AG09309 (cell line): ENCODE data around the gene OR8G5.
"Not testable (repeated sequence)": the region's sequence is repeated elsewhere in the genome, so short reads cannot be mapped to it uniquely, and the experiment has no call there.

Experiments used
- DNase-seq: peaks from one replicate; pipeline ENCODE4 v3.0.0-alpha.2; 2010; ENCODE audit warnings: low read depth
- H3K4me3 ChIP-seq: 2 replicates; pipeline ENCODE4 v1.5.1; 2011; ENCODE audit warnings: mild to moderate bottlenecking, low read depth, low read length, moderate library complexity; ENCODE audit not compliant: control insufficient read depth
- TF ChIP-seq, protein P1 (sequence below): IDR thresholded peaks from 2 replicates; pipeline ENCODE4 v1.5.1; 2011; ENCODE audit warnings: mild to moderate bottlenecking, low read depth, low read length, inconsistent platforms; ENCODE audit not compliant: insufficient read depth, control insufficient read depth; ENCODE audit errors: missing control alignments

OR8G5 gene

DNA sequence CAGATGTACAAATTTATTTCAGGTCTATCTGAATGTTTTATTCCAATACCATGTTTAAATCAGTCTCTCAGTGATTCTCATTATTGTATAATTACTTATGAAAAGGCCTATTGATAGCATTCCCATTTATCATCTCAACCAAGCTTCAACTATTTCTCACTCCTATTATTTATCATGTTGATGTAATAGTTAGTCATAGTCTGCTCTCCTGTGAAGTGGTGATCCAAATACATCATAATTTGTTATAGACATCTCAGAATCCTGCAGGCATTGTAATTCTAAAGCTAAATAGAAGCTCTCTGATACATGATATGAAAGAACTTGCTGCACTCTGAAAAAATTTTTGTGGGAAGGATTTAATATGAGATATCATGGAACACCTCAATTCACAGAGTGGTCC is 37.0 kb upstream of the OR8G5 start:
- no peak for DNase-seq
- TF ChIP-seq, protein P1, sequence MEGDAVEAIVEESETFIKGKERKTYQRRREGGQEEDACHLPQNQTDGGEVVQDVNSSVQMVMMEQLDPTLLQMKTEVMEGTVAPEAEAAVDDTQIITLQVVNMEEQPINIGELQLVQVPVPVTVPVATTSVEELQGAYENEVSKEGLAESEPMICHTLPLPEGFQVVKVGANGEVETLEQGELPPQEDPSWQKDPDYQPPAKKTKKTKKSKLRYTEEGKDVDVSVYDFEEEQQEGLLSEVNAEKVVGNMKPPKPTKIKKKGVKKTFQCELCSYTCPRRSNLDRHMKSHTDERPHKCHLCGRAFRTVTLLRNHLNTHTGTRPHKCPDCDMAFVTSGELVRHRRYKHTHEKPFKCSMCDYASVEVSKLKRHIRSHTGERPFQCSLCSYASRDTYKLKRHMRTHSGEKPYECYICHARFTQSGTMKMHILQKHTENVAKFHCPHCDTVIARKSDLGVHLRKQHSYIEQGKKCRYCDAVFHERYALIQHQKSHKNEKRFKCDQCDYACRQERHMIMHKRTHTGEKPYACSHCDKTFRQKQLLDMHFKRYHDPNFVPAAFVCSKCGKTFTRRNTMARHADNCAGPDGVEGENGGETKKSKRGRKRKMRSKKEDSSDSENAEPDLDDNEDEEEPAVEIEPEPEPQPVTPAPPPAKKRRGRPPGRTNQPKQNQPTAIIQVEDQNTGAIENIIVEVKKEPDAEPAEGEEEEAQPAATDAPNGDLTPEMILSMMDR: no peak
- H3K4me3 ChIP-seq: no peak overlapping the region

DNA sequence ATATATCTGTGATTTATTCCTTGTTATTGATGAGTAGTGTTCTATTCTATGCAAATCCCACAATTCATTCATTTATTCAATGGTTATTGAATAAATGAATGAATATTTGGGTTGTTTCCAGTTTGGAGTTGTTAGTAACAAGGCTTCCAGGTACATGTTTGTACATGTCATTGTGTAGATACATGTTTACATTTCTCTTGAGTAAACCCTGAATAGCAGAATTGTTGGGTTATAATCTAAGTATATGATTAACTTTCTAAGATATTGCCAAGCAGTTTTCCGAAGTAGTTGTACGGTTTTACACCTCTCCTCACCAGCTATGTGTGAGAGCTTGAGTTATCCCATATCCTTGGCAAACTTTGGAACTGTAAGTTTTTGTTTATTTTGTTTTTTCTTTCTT is 33.8 kb upstream of the OR8G5 start:
- DNase-seq: no peak
- TF ChIP-seq, protein P1: no peak
- no peak overlapping the region for H3K4me3 ChIP-seq

DNA sequence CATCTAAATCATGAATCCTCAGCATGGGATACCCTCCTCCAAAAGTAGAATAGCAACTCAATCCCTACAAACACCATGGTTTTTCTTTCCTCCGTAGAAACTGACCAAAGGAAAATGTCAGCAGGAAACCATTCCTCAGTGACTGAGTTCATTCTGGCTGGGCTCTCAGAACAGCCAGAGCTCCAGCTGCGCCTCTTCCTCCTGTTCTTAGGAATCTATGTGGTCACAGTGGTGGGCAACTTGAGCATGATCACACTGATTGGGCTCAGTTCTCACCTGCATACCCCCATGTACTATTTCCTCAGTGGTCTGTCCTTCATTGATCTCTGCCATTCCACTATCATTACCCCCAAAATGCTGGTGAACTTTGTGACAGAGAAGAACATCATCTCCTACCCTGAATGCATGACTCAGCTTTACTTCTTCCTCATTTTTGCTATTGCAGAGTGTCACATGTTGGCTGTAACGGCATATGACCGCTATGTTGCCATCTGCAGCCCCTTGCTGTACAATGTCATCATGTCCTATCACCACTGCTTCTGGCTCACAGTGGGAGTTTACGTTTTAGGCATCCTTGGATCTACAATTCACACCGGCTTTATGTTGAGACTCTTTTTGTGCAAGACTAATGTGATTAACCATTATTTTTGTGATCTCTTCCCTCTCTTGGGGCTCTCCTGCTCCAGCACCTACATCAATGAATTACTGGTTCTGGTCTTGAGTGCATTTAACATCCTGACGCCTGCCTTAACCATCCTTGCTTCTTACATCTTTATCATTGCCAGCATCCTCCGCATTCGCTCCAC is 31.4 kb upstream of the OR8G5 start:
- not testable (repeated sequence) for DNase-seq, H3K4me3 ChIP-seq

DNA sequence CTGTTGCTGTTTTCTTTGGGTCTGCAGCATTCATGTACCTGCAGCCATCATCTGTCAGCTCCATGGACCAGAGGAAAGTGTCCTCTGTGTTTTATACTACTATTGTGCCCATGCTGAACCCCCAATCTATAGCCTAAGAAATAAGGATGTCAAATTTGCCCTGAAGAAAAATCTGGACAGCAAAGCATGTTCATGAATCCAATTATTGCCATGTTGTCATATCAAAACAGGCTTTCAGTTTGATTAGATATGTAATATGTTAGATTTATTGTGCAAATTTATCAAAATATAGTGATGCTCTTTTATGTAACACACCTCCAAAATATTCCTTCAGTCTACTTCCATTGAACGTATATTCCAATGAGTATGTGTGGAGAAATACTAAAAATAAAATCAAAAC is 30.7 kb upstream of the OR8G5 start:
- DNase-seq: no peak
- no peak overlapping the region for H3K4me3 ChIP-seq
- TF ChIP-seq, protein P1: no peak

DNA sequence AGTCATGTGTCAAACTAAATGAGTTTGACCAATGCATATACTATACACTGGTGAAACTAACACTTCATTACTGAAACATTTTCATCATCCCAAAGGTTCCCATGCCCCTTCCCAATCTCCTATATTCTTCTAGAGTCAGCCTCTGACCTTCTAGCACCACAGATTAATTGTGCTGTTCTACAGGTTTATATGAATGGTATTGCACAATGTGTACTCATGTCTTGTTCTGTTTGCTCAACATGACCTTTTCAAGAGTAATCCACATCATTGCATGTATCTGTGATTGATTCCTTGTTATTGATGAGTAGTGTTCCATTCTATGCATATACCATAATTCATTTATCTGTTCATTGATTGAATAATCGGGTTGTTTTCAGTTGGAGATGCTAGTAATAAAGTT is 22.8 kb upstream of the OR8G5 start:
- TF ChIP-seq, protein P1: no peak
- no peak overlapping the region for H3K4me3 ChIP-seq
- no peak for DNase-seq

DNA sequence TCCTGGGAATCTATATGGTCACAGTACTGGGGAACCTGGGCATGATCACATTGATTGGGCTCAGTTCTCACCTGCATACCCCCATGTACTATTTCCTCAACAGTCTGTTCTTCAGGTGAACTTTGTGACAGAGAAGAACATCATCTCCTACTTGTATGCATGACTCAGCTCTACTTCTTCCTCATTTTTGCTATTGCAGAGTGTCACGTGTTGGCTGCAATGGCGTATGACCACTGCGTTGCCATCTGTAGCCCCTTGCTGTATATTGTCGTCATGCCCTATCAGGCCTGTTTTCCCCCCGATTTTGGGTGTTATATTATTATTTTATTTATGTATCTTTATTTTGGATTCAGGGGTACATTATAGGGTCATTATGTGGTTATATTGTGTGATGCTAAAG is 17.7 kb upstream of the OR8G5 start:
- no peak for DNase-seq
- TF ChIP-seq, protein P1: no peak
- no peak overlapping the region for H3K4me3 ChIP-seq

DNA sequence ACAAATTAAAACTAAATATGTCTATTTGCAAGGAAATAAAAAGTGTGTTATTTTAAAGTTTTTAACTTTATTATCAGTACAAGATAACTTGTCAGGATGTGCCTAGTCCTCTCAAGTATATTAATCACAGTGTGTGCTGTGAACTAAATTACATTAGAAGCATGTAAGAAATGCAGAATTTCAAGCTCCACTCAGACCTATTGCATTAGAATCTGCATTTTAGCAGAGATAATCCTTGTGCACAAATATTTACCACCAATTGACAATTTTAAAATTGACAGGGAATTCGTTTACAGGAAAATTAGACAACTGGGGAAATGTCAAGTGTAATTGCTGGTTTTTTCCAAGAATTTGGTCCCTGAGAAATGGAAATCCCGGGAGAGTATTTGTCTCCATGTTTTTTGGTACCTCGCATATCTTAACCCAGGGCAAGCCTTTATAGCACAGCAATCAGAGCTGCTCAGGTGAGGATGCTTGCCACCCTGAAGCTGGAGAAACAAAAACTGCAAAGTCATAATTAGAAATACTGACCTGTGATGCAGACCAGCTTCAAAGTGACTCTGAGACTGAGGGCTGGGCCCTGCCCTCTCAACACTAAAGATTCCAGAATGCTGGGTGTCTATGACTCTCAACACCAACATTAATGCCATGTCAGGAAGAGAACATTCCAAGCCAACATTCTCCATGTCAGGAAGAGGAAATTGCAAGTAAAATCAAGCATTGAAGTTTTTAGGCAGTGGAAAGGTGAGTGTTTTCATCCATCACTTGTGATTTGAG is 15.4 kb upstream of the OR8G5 start, which contains the start of gene OR8G1:
Gene OR8G1, plus strand, starts transcription at position 475 of the 777 bp plus-strand sequence. CDS start 8,581 bp downstream, outside the sequence.
- TF ChIP-seq, protein P1: no peak
- DNase-seq: no peak

DNA sequence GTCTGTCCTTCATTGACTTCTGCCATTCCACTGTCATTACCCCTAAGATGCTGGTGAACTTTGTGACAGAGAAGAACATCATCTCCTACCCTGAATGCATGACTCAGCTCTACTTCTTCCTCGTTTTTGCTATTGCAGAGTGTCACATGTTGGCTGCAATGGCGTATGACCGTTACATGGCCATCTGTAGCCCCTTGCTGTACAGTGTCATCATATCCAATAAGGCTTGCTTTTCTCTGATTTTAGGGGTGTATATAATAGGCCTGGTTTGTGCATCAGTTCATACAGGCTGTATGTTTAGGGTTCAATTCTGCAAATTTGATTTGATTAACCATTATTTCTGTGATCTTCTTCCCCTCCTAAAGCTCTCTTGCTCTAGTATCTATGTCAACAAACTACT is 6.3 kb upstream of the OR8G5 start:
- DNase-seq, H3K4me3 ChIP-seq: not testable (repeated sequence)

More for the DNA sequence above, 15.4 kb upstream of the OR8G5 start, which contains the start of gene OR8G1:
- H3K4me3 ChIP-seq: no peak within 1 kb of the TSS

DNA sequence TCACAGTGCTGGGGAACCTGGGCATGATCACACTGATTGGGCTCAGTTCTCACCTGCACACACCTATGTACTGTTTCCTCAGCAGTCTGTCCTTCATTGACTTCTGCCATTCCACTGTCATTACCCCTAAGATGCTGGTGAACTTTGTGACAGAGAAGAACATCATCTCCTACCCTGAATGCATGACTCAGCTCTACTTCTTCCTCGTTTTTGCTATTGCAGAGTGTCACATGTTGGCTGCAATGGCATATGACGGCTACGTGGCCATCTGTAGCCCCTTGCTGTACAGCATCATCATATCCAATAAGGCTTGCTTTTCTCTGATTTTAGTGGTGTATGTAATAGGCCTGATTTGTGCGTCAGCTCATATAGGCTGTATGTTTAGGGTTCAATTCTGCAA is 8.9 kb downstream of the OR8G5 start:
- not testable (repeated sequence) for H3K4me3 ChIP-seq

DNA sequence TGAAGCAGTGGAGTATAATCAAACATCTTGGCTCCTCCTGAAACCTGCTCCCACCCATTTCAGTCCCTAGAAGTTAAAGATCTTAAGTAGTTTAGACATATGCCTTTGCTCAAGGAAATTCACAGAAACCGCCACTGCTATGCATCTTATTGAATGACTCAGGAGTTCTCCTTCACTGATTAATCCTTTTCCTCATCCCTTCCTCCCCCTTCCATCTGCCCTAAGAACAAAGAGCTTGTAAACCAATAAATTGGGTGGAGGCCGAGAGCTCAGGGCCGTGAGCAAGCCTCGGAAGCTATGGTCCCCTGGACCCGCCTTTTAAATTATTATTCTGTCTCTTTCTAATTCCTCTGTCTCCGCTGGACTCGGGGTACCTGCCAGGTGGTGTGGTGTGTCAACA is 14.7 kb downstream of the OR8G5 start:
- not testable (repeated sequence) for H3K4me3 ChIP-seq, DNase-seq

More for the DNA sequence above, 8.9 kb downstream of the OR8G5 start:
- DNase-seq: not testable (repeated sequence)
